ENCODE data around the gene POLE2. TPM values are rescaled to one million over a fixed set of nuclear protein-coding genes. Genes with fewer than 3 reads are reported as not detected.

The POLE2 gene
- total and polyA plus RNA-seq, 8 donors, result 0.43 to 2.9 (median 0.94) TPM

GRCh38 chr14:49634547-49635334, 53.3 kb downstream of the POLE2 start, which contains the start of gene DNAAF2:
TSS of gene DNAAF2 (minus strand) at chr14:49635244. CDS start at chr14:49635149, 95 bp downstream.
- Histone ChIP-seq H3K27me3 (no peaks in the 10 kb centered on the region), H3K4me1 (peaks cover 9 to 25% (median 18%) of the 10 kb centered on the region in 3 donors), H3K4me3 (peak within 1 kb of the TSS; percentile 76 to 98 (median 92)), H3K27ac (peak within 1 kb of the TSS; percentile 94 to 99 (median 98)), H3K36me3 (peaks cover 0 to 5% (median 0%) of the 10 kb centered on the region in 3 donors), H3K9me3 (no peaks in the 10 kb centered on the region)
- WGBS, 2 donors, result 0 to 1% methylated on average over 72 to 80 of the region's 80 CpGs
- FAIRE-seq, result no peak
- TF ChIP-seq CTCF (IDR thresholded peaks at IDR 0.05), result no peak
- peak; percentile 59 to 73 (median 68) for ATAC-seq
- intact Hi-C loops (cut with DNase I), result loop anchor here in 1 of 3 donors (5.0 kb wide), 1 partner anchor 133 kb away; the partner anchor contains the start of gene KLHDC2
- peak; percentile 76 to 87 (median 78) for DNase-seq

- FAIRE-seq, result no peak
- peak overlapping the region; percentile 76 to 98 (median 92) for H3K4me3 ChIP-seq
- WGBS, 2 donors, result 0% methylated on average over 85 to 101 of the region's 101 CpGs
Measured at GRCh38 chr14:49633640-49634546, 54.1 kb downstream of the POLE2 start.

GRCh38 chr14:49623941-49624839, 63.8 kb downstream of the POLE2 start:
- TF ChIP-seq CTCF (IDR thresholded peaks at IDR 0.05), result no peak
- H3K4me1 ChIP-seq, result peaks cover 4 to 23% (median 18%) of the 10 kb centered on the region in 3 donors
- no peaks in the 10 kb centered on the region for H3K36me3 ChIP-seq
- H3K4me3 ChIP-seq, result peak overlapping the region in 2 of 4 donors; percentile 60 to 82
- no peak for DNase-seq
- intact Hi-C loops (cut with DNase I), result no loop called here
- 41 to 42% methylated on average over 6 of the region's 6 CpGs for WGBS, 2 donors
- no peaks in the 10 kb centered on the region for H3K9me3 ChIP-seq
- H3K27me3 ChIP-seq, result no peaks in the 10 kb centered on the region
- FAIRE-seq, result no peak
- ATAC-seq, result no peak
- peak overlapping the region in 1 of 4 donors; percentile 1 for H3K27ac ChIP-seq

More at GRCh38 chr14:49633640-49634546, 54.1 kb downstream of the POLE2 start:
- H3K4me1 ChIP-seq, result peaks cover 9 to 25% (median 17%) of the 10 kb centered on the region in 3 donors
- intact Hi-C loops (cut with DNase I), result loop anchor here in 1 of 3 donors (5.0 kb wide), 1 partner anchor 133 kb away; the partner anchor contains the start of gene KLHDC2
- ATAC-seq (peak; percentile 86 to 96 (median 88)), DNase-seq (peak; percentile 93 to 97 (median 96))
- TF ChIP-seq CTCF (IDR thresholded peaks at IDR 0.05), result peak; percentile 66 to 74 (median 72)
- peaks cover 0 to 3% (median 0%) of the 10 kb centered on the region in 3 donors for H3K36me3 ChIP-seq
- no peaks in the 10 kb centered on the region for H3K27me3 ChIP-seq
- peak overlapping the region; percentile 94 to 99 (median 98) for H3K27ac ChIP-seq
- no peaks in the 10 kb centered on the region for H3K9me3 ChIP-seq

- DNase-seq (no peak), ATAC-seq (no peak), FAIRE-seq (no peak)
- Histone ChIP-seq H3K36me3 (no peaks in the 10 kb centered on the region), H3K9me3 (no peaks in the 10 kb centered on the region), H3K4me3 (peak overlapping the region in 2 of 4 donors; percentile 60 to 82), H3K27me3 (no peaks in the 10 kb centered on the region), H3K4me1 (peaks cover 4 to 23% (median 18%) of the 10 kb centered on the region in 3 donors), H3K27ac (no peak overlapping the region)
- TF ChIP-seq CTCF (IDR thresholded peaks at IDR 0.05), result no peak
- WGBS, 2 donors, result 23 to 29% methylated on average over 3 of the region's 3 CpGs
- intact Hi-C loops (cut with DNase I), result no loop called here
Measured at GRCh38 chr14:49623387-49623786, 64.6 kb downstream of the POLE2 start.

Measured in pancreas (tissue), 10 donors.